ENCODE results near the gene KIF5B. TPM values are rescaled to one million over a fixed set of nuclear protein-coding genes. Genes with fewer than 3 reads are reported as not detected.

The KIF5B gene
- total and polyA plus RNA-seq, 2 donors (not counting 1 experiment from before 2014, with no cell fraction given), result 109 to 160 TPM

- H3K4me3 ChIP-seq (replicated peaks in 1 of 4; ENCODE audit: control extremely low read depth in 1 of 4, insufficient read depth in 1 of 4, low read depth in 3 of 4, low read length in 4 of 4), result no peak overlapping the region
These were observed 96.6 kb downstream of the KIF5B start for GRCh38 chr10:31959461-31960173.

More at GRCh38 chr10:31959461-31960173, 96.6 kb downstream of the KIF5B start:
- TF ChIP-seq EZH2 (IDR thresholded peaks at IDR 0.05; ENCODE audit: low read length, missing control alignments) (no peak), CTCF (conservative IDR thresholded peaks at IDR 0.05 in 1 of 2, IDR thresholded peaks at IDR 0.05 in 1 of 2; ENCODE audit: low read depth in 1 of 2, low read length in 2 of 2) (no peak)
- Histone ChIP-seq H3K79me2 (ENCODE audit: control insufficient read depth, insufficient read depth, low read length) (no peaks in the 10 kb centered on the region), H3K9ac (ENCODE audit: insufficient read depth, low read length) (no peak overlapping the region), H2AFZ (ENCODE audit: low read length) (no peak overlapping the region), H3K4me2 (ENCODE audit: extremely low read depth, insufficient read depth, low read length) (no peak overlapping the region), H3K9me3 (ENCODE audit: control insufficient read depth, insufficient read depth, low read depth, low read length) (no peaks in the 10 kb centered on the region), H3K36me3 (ENCODE audit: control insufficient read depth, insufficient read depth, low read length) (no peaks in the 10 kb centered on the region), H3K27ac (ENCODE audit: insufficient read depth, low read length) (no peak overlapping the region), H3K27me3 (ENCODE audit: control insufficient read depth, insufficient read depth, low read length) (no peaks in the 10 kb centered on the region), H4K20me1 (ENCODE audit: control insufficient read depth, extremely low read depth, insufficient read depth, low read length) (no peaks in the 10 kb centered on the region), H3K4me1 (ENCODE audit: control insufficient read depth, extremely low read depth, insufficient read depth, low read length) (no peaks in the 10 kb centered on the region)
- no peak for DNase-seq (ENCODE audit: low read depth in 2 of 2)

Other genes starting within 250 kb of the KIF5B start
- 57.0 and 63.1 TPM in 2 replicates for gene ARHGAP12, start 127.6 kb downstream of the KIF5B start, total RNA-seq
- gene ARHGAP12, start 127.6 kb downstream of the KIF5B start, polyA plus RNA-seq, result 23.1 and 24.0 TPM in 2 replicates